T-cell (primary cell): ENCODE results near the gene ADAMTS13. TPM values are rescaled to one million over a fixed set of nuclear protein-coding genes. Genes with fewer than 3 reads are reported as not detected.

Experiments
- ATAC-seq, 4 experiments: fragments of 200-7000 bp in 3 of 4; fragments of 150-1000 bp in 1 of 4; cut with Tn5 transposase; replicated peaks in 1 of 4; 1 replicate in 3 of 4; 2 replicates in 1 of 4; pipeline ENCODE4 v1.10.0; 2021; ENCODE audit warnings: moderate library complexity in 3 of 4, mild to moderate bottlenecking in 2 of 4, moderate number of reproducible peaks in 1 of 4
- CTCF ChIA-PET, 2 donors: fragments of 300-600 bp; sonication (Branson Sonifier 250); formaldehyde crosslinking; loops; one replicate each; lab custom pipeline; 2022; ENCODE audit warnings: antibody characterized with exemption in 2 of 2; lab: Charles Lee
- POLR2A ChIA-PET, 2 donors: fragments of 300-600 bp; sonication (Branson Sonifier 250); formaldehyde crosslinking; loops; one replicate each; lab custom pipeline; 2022; ENCODE audit warnings: antibody characterized with exemption in 2 of 2; lab: Charles Lee
- DNase-seq, 35 experiments: peaks; one replicate each; pipeline versions ENCODE4 v3.0.0 to v3.0.0-alpha.2; 2013 to 2023
- H3K27ac ChIP-seq: one replicate; pipeline ENCODE4 v1.5.1; 2013; ENCODE audit warnings: low read length
- H3K27me3 ChIP-seq, 2 experiments: replicated peaks in 1 of 2; 1 replicate in 1 of 2; 2 replicates in 1 of 2; pipeline versions ENCODE4 v1.6.1 to v1.7.0; 2013; ENCODE audit warnings: low read length in 1 of 2, mixed read lengths in 1 of 2; ENCODE audit not compliant: control insufficient read depth in 2 of 2, insufficient read depth in 2 of 2; ENCODE audit errors: extremely low read depth in 1 of 2
- H3K36me3 ChIP-seq, 2 donors: 1 replicate in 1 of 2; 2 replicates in 1 of 2; pipeline versions ENCODE4 v1.6.1 to v1.7.0; 2013; ENCODE audit warnings: low read length in 1 of 2; ENCODE audit not compliant: control insufficient read depth in 2 of 2, insufficient read depth in 1 of 2; ENCODE audit errors: extremely low read depth in 1 of 2
- H3K4me1 ChIP-seq, 2 experiments: 1 replicate in 1 of 2; 2 replicates in 1 of 2; pipeline versions ENCODE4 v1.6.1 to v1.7.0; 2013; ENCODE audit warnings: low read length in 2 of 2, mixed read lengths in 1 of 2; ENCODE audit not compliant: insufficient read depth in 2 of 2, control insufficient read depth in 1 of 2; ENCODE audit errors: extremely low read depth in 1 of 2
- H3K4me3 ChIP-seq, 2 donors: 1 replicate in 1 of 2; 2 replicates in 1 of 2; pipeline versions ENCODE4 v1.5.1 to v1.7.0; 2013; ENCODE audit warnings: mild to moderate bottlenecking in 2 of 2, low read length in 1 of 2, moderate library complexity in 1 of 2; ENCODE audit not compliant: control insufficient read depth in 1 of 2; ENCODE audit errors: extremely low read depth in 1 of 2
- H3K9me3 ChIP-seq: 2 replicates; pipeline ENCODE4 v1.7.0; 2013
- H3K27ac Mint-ChIP-seq, 2 donors: one replicate each; pipeline ENCODE4 v1.8.0; 2020 to 2021; ENCODE audit warnings: mild to moderate bottlenecking in 2 of 2, mixed read lengths in 2 of 2
- H3K27me3 Mint-ChIP-seq, 2 donors: one replicate each; pipeline ENCODE4 v1.8.0; 2021 to 2022; ENCODE audit warnings: mixed read lengths in 2 of 2
- H3K36me3 Mint-ChIP-seq: one replicate; pipeline ENCODE4 v1.8.0; 2021; ENCODE audit warnings: mixed read lengths
- H3K4me1 Mint-ChIP-seq, 3 donors: one replicate each; pipeline ENCODE4 v1.8.0; 2020 to 2022; ENCODE audit warnings: mixed read lengths in 3 of 3, mild to moderate bottlenecking in 1 of 3
- H3K4me3 Mint-ChIP-seq, 3 donors: one replicate each; pipeline ENCODE4 v1.8.0; 2020 to 2022; ENCODE audit warnings: mild to moderate bottlenecking in 3 of 3, mixed read lengths in 3 of 3, moderate library complexity in 3 of 3
- H3K9me3 Mint-ChIP-seq, 3 donors: one replicate each; pipeline ENCODE4 v1.8.0; 2020 to 2022; ENCODE audit warnings: mixed read lengths in 3 of 3
- WGBS: methylation state at CpG from one replicate; pipeline ENCODE4 v1.1.5; 2013; ENCODE audit warnings: missing lambda C conversion rate; ENCODE audit not compliant: insufficient coverage; 5-methylcytosine and 5-hydroxymethylcytosine counted together
- total RNA-seq, 35 experiments: library from RNA in 6 of 35; stranded (reverse) in 6 of 35; fragments of 120-200 nt in 1 of 35; gene quantifications; one replicate each; pipeline versions ENCODE4 v1.2.1 to v1.2.4 and lab custom pipeline; 2013 to 2026

Gene ADAMTS13
- total RNA-seq, 5 donors from 2014 or later (not counting 1 experiment from before 2014, with no cell fraction given), result 1.3 to 3.3 (median 2.4) TPM

- Histone ChIP-seq H3K9me3 (no peaks in the 10 kb centered on the region), H3K4me1 (peaks cover 0 to 10% of the 10 kb centered on the region in 2 experiments), H3K4me3 (no peak overlapping the region), H3K36me3 (no peaks in the 10 kb centered on the region), H3K27ac (no peak overlapping the region), H3K27me3 (peaks cover 0 to 59% of the 10 kb centered on the region in 2 experiments)
- peaks cover 0 to 6% of the 10 kb centered on the region in 2 donors for H3K27me3 Mint-ChIP-seq
- no peak overlapping the region for H3K4me3 Mint-ChIP-seq
- WGBS, result 80% methylated on average over 5 of the region's 13 CpGs
- DNase-seq, result no peak
- H3K4me1 Mint-ChIP-seq, result peaks cover 5 to 8% (median 5%) of the 10 kb centered on the region in 3 donors
- no peaks in the 10 kb centered on the region for H3K9me3 Mint-ChIP-seq
- ChIA-PET CTCF (no interaction called here), POLR2A (interaction anchor here in 1 of 2 donors (0.6 kb wide), 1 partner anchor 561 kb away, joined by 7 read pairs; no protein-coding TSS in a partner anchor)
- no peak for ATAC-seq
- H3K27ac Mint-ChIP-seq, result no peak overlapping the region
- no peaks in the 10 kb centered on the region for H3K36me3 Mint-ChIP-seq
Measured at GRCh38 chr9:133490201-133490681, 68.1 kb downstream of the ADAMTS13 start.

- Mint-ChIP-seq H3K4me3 (no peak overlapping the region), H3K27me3 (peaks cover 0 to 6% of the 10 kb centered on the region in 2 donors), H3K9me3 (no peaks in the 10 kb centered on the region), H3K36me3 (no peaks in the 10 kb centered on the region), H3K27ac (no peak overlapping the region), H3K4me1 (peaks cover 4 to 6% (median 4%) of the 10 kb centered on the region in 3 donors)
- no peaks in the 10 kb centered on the region for H3K9me3 ChIP-seq
- ChIA-PET CTCF (interaction anchor here in 1 of 2 donors (1.1 to 1.2 kb wide), 2 partner anchors 90 to 305 kb away, joined by 3 to 4 read pairs; no protein-coding TSS in a partner anchor), POLR2A (interaction anchor here in 1 of 2 donors (0.6 kb wide), 1 partner anchor 560 kb away, joined by 7 read pairs; no protein-coding TSS in a partner anchor)
- peaks cover 0 to 51% of the 10 kb centered on the region in 2 experiments for H3K27me3 ChIP-seq
- H3K36me3 ChIP-seq, result no peaks in the 10 kb centered on the region
- no peak overlapping the region for H3K27ac ChIP-seq
- DNase-seq, result no peak
- ATAC-seq, result no peak
- no peak overlapping the region for H3K4me3 ChIP-seq
- peaks cover 0 to 3% of the 10 kb centered on the region in 2 experiments for H3K4me1 ChIP-seq
- WGBS, result 75% methylated on average over 10 of the region's 12 CpGs
Measured at GRCh38 chr9:133490865-133491655, 68.9 kb downstream of the ADAMTS13 start.

GRCh38 chr9:133491656-133491925 lies 69.4 kb downstream of the ADAMTS13 start:
- CTCF ChIA-PET, result interaction anchor here in 1 of 2 donors (1.1 to 1.2 kb wide), 2 partner anchors 91 to 305 kb away, joined by 3 to 4 read pairs; no protein-coding TSS in a partner anchor
- DNase-seq (no peak), ATAC-seq (no peak)
- no peaks in the 10 kb centered on the region for H3K9me3 Mint-ChIP-seq
- Histone ChIP-seq H3K36me3 (no peaks in the 10 kb centered on the region), H3K4me1 (no peaks in the 10 kb centered on the region), H3K9me3 (no peaks in the 10 kb centered on the region), H3K27ac (no peak overlapping the region), H3K27me3 (peaks cover 0 to 49% of the 10 kb centered on the region in 2 experiments), H3K4me3 (no peak overlapping the region)
- POLR2A ChIA-PET, result no interaction called here
- H3K27ac Mint-ChIP-seq, result no peak overlapping the region
- H3K27me3 Mint-ChIP-seq, result peaks cover 0 to 6% of the 10 kb centered on the region in 2 donors
- no peaks in the 10 kb centered on the region for H3K36me3 Mint-ChIP-seq
- H3K4me3 Mint-ChIP-seq, result no peak overlapping the region
- peaks cover 0 to under 1% (median 0%) of the 10 kb centered on the region in 3 donors for H3K4me1 Mint-ChIP-seq
- WGBS, result 92% methylated on average over 6 of the region's 8 CpGs

- Mint-ChIP-seq H3K9me3 (no peaks in the 10 kb centered on the region), H3K27ac (no peak overlapping the region), H3K4me3 (no peak overlapping the region), H3K36me3 (no peaks in the 10 kb centered on the region), H3K27me3 (peaks cover 0 to 6% of the 10 kb centered on the region in 2 donors), H3K4me1 (no peaks in the 10 kb centered on the region)
- Histone ChIP-seq H3K4me1 (no peaks in the 10 kb centered on the region), H3K27ac (no peak overlapping the region), H3K36me3 (no peaks in the 10 kb centered on the region), H3K4me3 (no peak overlapping the region), H3K27me3 (peaks cover 0 to 54% of the 10 kb centered on the region in 2 experiments), H3K9me3 (no peaks in the 10 kb centered on the region)
- WGBS, result 79% methylated on average over 32 of the region's 33 CpGs
- DNase-seq, result no peak
- ChIA-PET CTCF (interaction anchor here in 1 of 2 donors (1.2 kb wide), 1 partner anchor 306 kb away, joined by 3 read pairs; no protein-coding TSS in a partner anchor), POLR2A (no interaction called here)
- ATAC-seq, result no peak
Measured at GRCh38 chr9:133492061-133493021, 70.2 kb downstream of the ADAMTS13 start.

- ATAC-seq (no peak), DNase-seq (no peak)
- no peaks in the 10 kb centered on the region for H3K36me3 Mint-ChIP-seq
- H3K4me3 ChIP-seq, result no peak overlapping the region
- H3K27ac Mint-ChIP-seq, result no peak overlapping the region
- no peaks in the 10 kb centered on the region for H3K9me3 ChIP-seq
- H3K27me3 Mint-ChIP-seq, result peaks cover 0 to 10% of the 10 kb centered on the region in 2 donors
- CTCF ChIA-PET, result no interaction called here
- peaks cover 0 to 48% of the 10 kb centered on the region in 2 experiments for H3K27me3 ChIP-seq
- no peaks in the 10 kb centered on the region for H3K4me1 Mint-ChIP-seq
- POLR2A ChIA-PET, result no interaction called here
- 69% methylated on average over 11 of the region's 11 CpGs for WGBS
- H3K27ac ChIP-seq, result no peak overlapping the region
- H3K4me1 ChIP-seq, result no peaks in the 10 kb centered on the region
- no peak overlapping the region for H3K4me3 Mint-ChIP-seq
- H3K36me3 ChIP-seq, result no peaks in the 10 kb centered on the region
- no peaks in the 10 kb centered on the region for H3K9me3 Mint-ChIP-seq
Measured at GRCh38 chr9:133493428-133493827, 71.3 kb downstream of the ADAMTS13 start.
